Spleen (tissue), 11 donors: ENCODE results near the gene POFUT1. TPM values are rescaled to one million over a fixed set of nuclear protein-coding genes. Genes with fewer than 3 reads are reported as not detected.

ENCODE experiments used
- DNase-seq: peaks from one replicate; pipeline ENCODE4 v3.0.0-alpha.2; 2020
- H3K27ac ChIP-seq, 8 donors: fragments of 200-600 bp; sonication (generic) in 7 of 8; 1 replicate in 4 of 8; 2 replicates in 4 of 8; pipeline versions ENCODE4 v1.5.0 to v1.8.0; 2016 to 2021; ENCODE audit warnings: inconsistent platforms in 4 of 8, mild to moderate bottlenecking in 4 of 8, moderate library complexity in 1 of 8
- H3K27me3 ChIP-seq, 7 donors: fragments of 200-600 bp; sonication (generic) in 6 of 7; replicated peaks in 1 of 7; 1 replicate in 4 of 7; 2 replicates in 3 of 7; pipeline versions ENCODE4 v1.5.0 to v1.8.0; 2016 to 2021; ENCODE audit warnings: inconsistent platforms in 3 of 7, mild to moderate bottlenecking in 1 of 7
- H3K36me3 ChIP-seq, 6 donors: fragments of 200-600 bp; sonication (generic) in 5 of 6; 1 replicate in 4 of 6; 2 replicates in 2 of 6; pipeline versions ENCODE4 v1.5.0 to v1.8.0; 2016 to 2021; ENCODE audit warnings: inconsistent platforms in 2 of 6
- H3K4me1 ChIP-seq, 6 donors: fragments of 200-600 bp; sonication (generic) in 5 of 6; 1 replicate in 3 of 6; 2 replicates in 3 of 6; pipeline versions ENCODE4 v1.5.0 to v1.8.0; 2016 to 2021; ENCODE audit warnings: inconsistent platforms in 3 of 6
- H3K4me3 ChIP-seq, 8 donors: fragments of 200-600 bp; sonication (generic) in 7 of 8; 1 replicate in 4 of 8; 2 replicates in 4 of 8; pipeline versions ENCODE4 v1.5.0 to v1.8.0; 2016 to 2021; ENCODE audit warnings: inconsistent platforms in 4 of 8, mild to moderate bottlenecking in 4 of 8, moderate library complexity in 2 of 8
- H3K9me3 ChIP-seq, 8 donors: fragments of 200-600 bp; sonication (generic) in 7 of 8; 1 replicate in 4 of 8; 2 replicates in 4 of 8; pipeline versions ENCODE4 v1.5.0 to v1.8.0; 2016 to 2021; ENCODE audit warnings: inconsistent platforms in 4 of 8
- POLR2A ChIP-seq, 3 donors: fragments of 450-650 bp; IDR thresholded peaks; one replicate each; pipeline ENCODE4 v1.5.1; 2017; ENCODE audit warnings: antibody characterized with exemption in 3 of 3, mild to moderate bottlenecking in 1 of 3
- POLR2AphosphoS5 ChIP-seq, 3 donors: sonication (generic); formaldehyde crosslinking; IDR thresholded peaks; one replicate each; pipeline ENCODE4 v1.5.1; 2017; ENCODE audit warnings: antibody characterized with exemption in 3 of 3
- WGBS, 5 donors: extraction: QIAGEN DNeasy Blood & Tissue Kit in 3 of 5; methylation state at CpG; one replicate each; pipeline versions ENCODE4 v1.1.5 to v1.1.7; 2013 to 2018; 5-methylcytosine and 5-hydroxymethylcytosine counted together
- intact Hi-C: fragments of 100-400 bp; cut with DNase I; formaldehyde crosslinking; loops from one replicate; pipeline ENCODE4 v1.15.0; 2023; ENCODE audit warnings: low total_unique reads
- polyA plus RNA-seq, 3 donors: library from polyadenylated mRNA; stranded (reverse); fragments of 200-250 nt; gene quantifications; one replicate each; pipeline ENCODE4 v1.2.1, GENCODE V29; 2013
- total RNA-seq, 7 donors: library from RNA; depleted of rRNA in 3 of 7; stranded (reverse); fragments of >200 nt in 3 of 7; fragmentation: NEBNext Ultra II Directional in 4 of 7; extraction: Animal tissue kit (Norgen Biotek cat#: 25700) in 4 of 7; gene quantifications; one replicate each; pipeline versions ENCODE4 v1.1.0 to v1.2.1, GENCODE V29; 2016 to 2021
- TF ChIP-seq, protein P1 (sequence below), 11 experiments: fragments of 200-600 bp in 7 of 11; fragments of 450-650 bp in 4 of 11; sonication (generic) in 4 of 11; IDR thresholded peaks in 8 of 11; conservative IDR thresholded peaks in 3 of 11; 1 replicate in 7 of 11; 2 replicates in 4 of 11; pipeline versions ENCODE4 v1.4.0 to v1.8.0; 2016 to 2021; ENCODE audit warnings: antibody characterized with exemption in 11 of 11, inconsistent platforms in 4 of 11, mild to moderate bottlenecking in 1 of 11
- donor health status: healthy with polysubstance abuse.
- donor health status: DM: no; HTN: no; CAD: no; lungs with moderate emphysema.
- donor health status: DM: no; HTN: no; CAD: no.
- donor health status: Bipolar disorder and iron deficiency.
- donor health status: healthy.
- donor health status: DM: no; HTN: no; CAD: no.
- donor health status: DM: yes; HTN: yes; CAD: no.

POFUT1 gene
- total and polyA plus RNA-seq, 10 donors = 3.8 to 26.3 (median 21.0) TPM

GRCh38 chr20:32215729-32216128 is 8.0 kb downstream of the POFUT1 start:
- Histone ChIP-seq H3K36me3 (peaks cover 0 to 100% (median 55%) of the 10 kb centered on the region in 6 donors), H3K27me3 (no peaks in the 10 kb centered on the region), H3K9me3 (no peaks in the 10 kb centered on the region), H3K4me1 (peaks cover 0 to 8% (median under 1%) of the 10 kb centered on the region in 6 donors), H3K4me3 (no peak overlapping the region), H3K27ac (peak overlapping the region in 3 of 8 donors; percentile 10 to 47 (median 19))
- intact Hi-C loops = no loop called here
- no peak for DNase-seq
- 92 to 99% (median 97%) methylated on average over 3 of the region's 3 CpGs for WGBS, 5 donors
- TF ChIP-seq, protein P1, sequence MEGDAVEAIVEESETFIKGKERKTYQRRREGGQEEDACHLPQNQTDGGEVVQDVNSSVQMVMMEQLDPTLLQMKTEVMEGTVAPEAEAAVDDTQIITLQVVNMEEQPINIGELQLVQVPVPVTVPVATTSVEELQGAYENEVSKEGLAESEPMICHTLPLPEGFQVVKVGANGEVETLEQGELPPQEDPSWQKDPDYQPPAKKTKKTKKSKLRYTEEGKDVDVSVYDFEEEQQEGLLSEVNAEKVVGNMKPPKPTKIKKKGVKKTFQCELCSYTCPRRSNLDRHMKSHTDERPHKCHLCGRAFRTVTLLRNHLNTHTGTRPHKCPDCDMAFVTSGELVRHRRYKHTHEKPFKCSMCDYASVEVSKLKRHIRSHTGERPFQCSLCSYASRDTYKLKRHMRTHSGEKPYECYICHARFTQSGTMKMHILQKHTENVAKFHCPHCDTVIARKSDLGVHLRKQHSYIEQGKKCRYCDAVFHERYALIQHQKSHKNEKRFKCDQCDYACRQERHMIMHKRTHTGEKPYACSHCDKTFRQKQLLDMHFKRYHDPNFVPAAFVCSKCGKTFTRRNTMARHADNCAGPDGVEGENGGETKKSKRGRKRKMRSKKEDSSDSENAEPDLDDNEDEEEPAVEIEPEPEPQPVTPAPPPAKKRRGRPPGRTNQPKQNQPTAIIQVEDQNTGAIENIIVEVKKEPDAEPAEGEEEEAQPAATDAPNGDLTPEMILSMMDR (IDR thresholded peaks at IDR 0.05 in 8 of 11, conservative IDR thresholded peaks at IDR 0.05 in 3 of 11) = no peak
- no peak for TF ChIP-seq POLR2AphosphoS5 (IDR thresholded peaks at IDR 0.05)
- no peak for TF ChIP-seq POLR2A (IDR thresholded peaks at IDR 0.05)

GRCh38 chr20:32216179-32217142 is 8.8 kb downstream of the POFUT1 start:
- intact Hi-C loops = no loop called here
- TF ChIP-seq POLR2AphosphoS5 (IDR thresholded peaks at IDR 0.05) = no peak
- no peak for TF ChIP-seq POLR2A (IDR thresholded peaks at IDR 0.05)
- TF ChIP-seq, protein P1 (IDR thresholded peaks at IDR 0.05 in 8 of 11, conservative IDR thresholded peaks at IDR 0.05 in 3 of 11) = no peak

DNA sequence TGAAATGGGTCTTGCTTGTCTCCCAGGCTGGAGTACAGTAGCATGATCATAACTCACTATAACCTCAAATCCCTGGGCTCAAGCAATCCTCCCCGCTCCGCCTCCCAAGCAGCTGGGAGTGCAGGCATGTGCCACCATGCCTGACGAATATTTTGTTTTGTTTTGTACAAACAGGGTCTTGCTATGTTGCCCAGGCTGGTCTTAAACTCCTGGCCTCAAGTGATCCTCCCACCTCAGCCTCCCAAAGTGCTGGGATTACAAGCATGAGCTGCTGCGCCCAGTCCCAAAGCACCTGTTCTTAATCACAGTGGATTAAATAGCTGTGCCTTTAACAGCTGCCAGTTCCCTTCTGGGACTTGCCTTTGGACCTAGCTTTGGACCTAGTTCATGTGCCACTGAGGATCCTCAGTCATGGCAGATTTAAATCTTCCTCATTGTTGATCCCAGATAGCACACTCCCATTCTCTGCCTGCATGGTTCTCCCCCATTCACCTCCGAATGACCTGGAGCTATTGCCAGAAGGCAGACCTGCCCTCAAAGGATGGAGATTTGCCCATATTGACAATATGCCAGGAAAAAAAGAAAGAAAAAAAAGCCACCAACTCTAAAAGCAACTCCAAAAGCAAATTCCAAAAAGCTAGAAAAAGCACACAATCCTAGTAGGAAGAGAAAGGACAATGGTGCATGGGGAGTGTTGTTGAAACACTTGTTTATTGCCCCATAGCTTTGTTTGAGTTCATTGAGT is 10.6 kb downstream of the POFUT1 start:
- no peak for TF ChIP-seq POLR2A (IDR thresholded peaks at IDR 0.05)
- TF ChIP-seq, protein P1 (IDR thresholded peaks at IDR 0.05 in 8 of 11, conservative IDR thresholded peaks at IDR 0.05 in 3 of 11) = no peak
- no peak for TF ChIP-seq POLR2AphosphoS5 (IDR thresholded peaks at IDR 0.05)
- Histone ChIP-seq H3K27ac (no peak overlapping the region), H3K4me1 (no peaks in the 10 kb centered on the region), H3K36me3 (peaks cover 0 to 100% (median 64%) of the 10 kb centered on the region in 6 donors), H3K4me3 (no peak overlapping the region), H3K27me3 (no peaks in the 10 kb centered on the region), H3K9me3 (no peaks in the 10 kb centered on the region)
- 96 to 99% (median 97%) methylated on average over 5 of the region's 5 CpGs for WGBS, 5 donors
- DNase-seq = no peak
- intact Hi-C loops = no loop called here

More at GRCh38 chr20:32216179-32217142, 8.8 kb downstream of the POFUT1 start:
- Histone ChIP-seq H3K36me3 (peaks cover 0 to 100% (median 55%) of the 10 kb centered on the region in 6 donors), H3K4me3 (no peak overlapping the region), H3K9me3 (no peaks in the 10 kb centered on the region), H3K27ac (peak overlapping the region in 3 of 8 donors; percentile 10 to 47 (median 19)), H3K27me3 (no peaks in the 10 kb centered on the region), H3K4me1 (peaks cover 0 to 5% (median 0%) of the 10 kb centered on the region in 6 donors)
- WGBS, 5 donors = 85 to 93% (median 91%) methylated on average over 13 of the region's 13 CpGs
- no peak for DNase-seq
